ENCODE results near the gene HOXC12.

HOXC12 gene

GRCh38 chr12:53980802-53981496 lies 26.2 kb downstream of the HOXC12 start:
- no peak overlapping the region for H3K27ac ChIP-seq
- TF ChIP-seq CTCF (conservative IDR thresholded peaks at IDR 0.05), result no peak

GRCh38 chr12:53981634-53982565 lies 27.2 kb downstream of the HOXC12 start:
- no peak overlapping the region for H3K27ac ChIP-seq
- TF ChIP-seq CTCF (conservative IDR thresholded peaks at IDR 0.05), result no peak

GRCh38 chr12:53982648-53983567 lies 28.2 kb downstream of the HOXC12 start:
- no peak overlapping the region for H3K27ac ChIP-seq

GRCh38 chr12:53983568-53983949 lies 28.9 kb downstream of the HOXC12 start:
- no peak for TF ChIP-seq CTCF (conservative IDR thresholded peaks at IDR 0.05)
- no peak overlapping the region for H3K27ac ChIP-seq

More at GRCh38 chr12:53982648-53983567, 28.2 kb downstream of the HOXC12 start:
- no peak for TF ChIP-seq CTCF (conservative IDR thresholded peaks at IDR 0.05)

GRCh38 chr12:53983950-53984572 lies 29.4 kb downstream of the HOXC12 start:
- no peak for TF ChIP-seq CTCF (conservative IDR thresholded peaks at IDR 0.05)
- no peak overlapping the region for H3K27ac ChIP-seq

- no peak within 1 kb of the TSS for H3K27ac ChIP-seq
- peak; percentile 32; the same call in 1 of the 2 replicates for TF ChIP-seq CTCF (conservative IDR thresholded peaks at IDR 0.05)
Measured at GRCh38 chr12:53984901-53985691, 30.4 kb downstream of the HOXC12 start, which contains the start of gene HOXC10. HOXC10 (plus strand) TSS chr12:53985146; CDS start chr12:53985260, 114 bp downstream.
